Measurements from ENCODE around the gene FOXP4.

Gene FOXP4

DNA sequence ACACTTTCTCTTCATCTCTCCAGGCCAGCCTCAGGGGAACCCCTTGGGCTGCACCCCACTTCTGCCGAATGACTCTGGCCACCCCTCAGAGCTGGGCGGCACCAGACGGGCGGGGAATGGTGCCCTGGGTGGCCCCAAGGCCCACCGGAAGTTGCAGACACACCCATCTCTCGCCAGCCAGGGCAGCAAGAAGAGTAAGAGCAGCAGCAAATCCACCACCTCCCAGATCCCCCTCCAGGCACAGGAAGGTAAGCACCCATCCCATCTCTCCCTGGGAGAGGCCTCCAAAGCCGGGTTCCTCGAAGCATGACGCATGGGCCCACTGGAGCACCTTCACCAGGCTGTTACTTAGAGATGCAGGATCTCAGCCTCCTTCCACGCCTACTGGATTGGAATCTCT is 103.4 kb downstream of the FOXP4 start:
- DNase-seq: no peak

DNA sequence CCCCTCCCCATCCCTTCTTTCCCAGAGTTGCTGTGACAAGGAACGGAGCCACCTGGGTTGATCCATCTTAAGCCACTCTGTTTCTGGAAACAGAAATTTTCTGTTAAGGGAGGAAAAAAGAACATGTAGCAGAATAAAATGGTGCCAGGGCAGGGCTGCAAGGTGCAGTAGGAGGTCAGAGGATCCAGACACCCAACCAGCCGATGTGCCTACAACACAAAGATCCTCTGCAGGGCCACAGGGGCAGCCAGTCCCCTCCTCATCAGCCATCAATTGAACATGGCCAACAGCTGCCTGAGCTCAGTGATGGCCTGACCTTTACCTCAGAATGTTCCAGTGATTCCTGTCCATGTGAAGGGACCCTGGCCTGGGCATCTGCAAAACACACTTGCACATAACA is 103.9 kb downstream of the FOXP4 start:
- DNase-seq: no peak

DNA sequence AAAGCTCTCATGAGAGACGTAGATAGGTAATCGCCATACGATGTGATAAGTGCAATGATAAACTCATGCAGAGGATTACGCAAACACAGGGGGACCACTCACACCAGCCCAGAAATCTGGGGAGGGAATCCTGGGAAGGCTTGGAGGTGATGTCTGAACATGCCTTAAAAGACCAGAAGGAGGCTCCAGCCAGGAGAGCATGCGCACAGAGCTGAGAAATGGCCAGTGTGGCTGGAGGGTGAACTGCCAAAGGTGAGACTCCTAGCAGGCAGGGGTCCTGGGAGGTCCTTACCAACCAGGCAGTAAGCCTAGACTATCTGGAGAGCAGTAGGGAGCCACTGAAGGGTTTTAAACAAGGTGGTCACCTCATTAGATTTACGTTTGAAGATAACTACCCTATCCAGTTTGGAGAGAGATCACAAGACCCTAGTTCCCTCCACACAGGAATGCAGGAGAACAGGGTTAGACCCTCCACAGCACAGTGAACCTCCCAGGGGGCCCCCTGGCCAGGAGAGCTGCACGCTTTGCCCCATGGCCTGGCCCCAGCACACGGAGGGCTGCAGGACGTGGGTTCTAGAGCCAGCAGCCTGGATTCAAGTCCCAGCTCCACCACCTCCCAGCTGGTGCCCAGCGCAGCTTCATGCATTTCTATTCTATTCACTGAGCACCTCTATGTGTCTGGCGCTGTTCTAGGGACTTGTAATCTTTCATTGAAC is 105.2 kb downstream of the FOXP4 start:
- DNase-seq: no peak

Data from CD4-positive, alpha-beta T cell treated with Interleukin-4 for 4 hours (primary cell).